GM23248 (cell line): ENCODE results near the gene ANKS1B.

Source experiments
- EZH2 ChIP-seq: fragments of 200-600 bp; sonication (generic); IDR thresholded peaks from 2 replicates; pipeline ENCODE4 v1.6.1; 2018; ENCODE audit warnings: antibody characterized with exemption, mild to moderate bottlenecking; ENCODE audit not compliant: insufficient read depth, poor library complexity, severe bottlenecking
- EZH2phosphoT487 ChIP-seq: fragments of 200-600 bp; sonication (generic); IDR thresholded peaks from 2 replicates; pipeline ENCODE4 v1.6.1; 2018; ENCODE audit warnings: antibody characterized with exemption, moderate library complexity, mild to moderate bottlenecking, low read depth; ENCODE audit not compliant: insufficient read depth

DNA sequence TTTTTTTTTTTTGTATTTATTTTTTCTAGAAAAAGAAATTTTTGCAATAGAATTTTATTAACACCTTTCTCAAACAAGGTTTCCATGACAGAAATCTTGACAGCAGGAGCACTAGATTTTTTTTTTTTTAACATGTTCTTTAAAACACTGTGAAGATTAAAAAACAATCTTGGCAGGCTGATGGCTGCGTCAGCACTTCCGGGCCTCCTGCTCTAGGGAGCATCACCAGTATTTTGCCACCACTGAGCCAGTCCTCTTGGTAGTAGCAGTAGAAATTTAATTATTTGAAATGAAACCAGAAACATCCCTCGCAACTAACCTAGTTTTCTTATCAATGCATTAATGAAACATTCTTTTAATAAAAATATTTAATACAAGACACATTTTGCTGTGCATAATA lies 1240.1 kb downstream of the ANKS1B start:
- TF ChIP-seq EZH2phosphoT487 (no peak), EZH2 (no peak)
